ENCODE data around the gene KRTAP22-1. TPM values are rescaled to one million over a fixed set of nuclear protein-coding genes. Genes with fewer than 3 reads are reported as not detected.

KRTAP22-1 gene
- total RNA-seq, 4 donors from 2014 or later = not detected

- no peak for TF ChIP-seq CTCF (IDR thresholded peaks at IDR 0.05)
- DNase-seq (ENCODE audit: low spot score) = no peak
- ATAC-seq (ENCODE audit: low FRiP score) = no peak
Measured at GRCh38 chr21:30567617-30568016, 33.3 kb upstream of the KRTAP22-1 start.

- DNase-seq (ENCODE audit: low spot score) = no peak
- no peak for TF ChIP-seq CTCF (IDR thresholded peaks at IDR 0.05)
- no peak for ATAC-seq (ENCODE audit: low FRiP score)
Measured at GRCh38 chr21:30577766-30578165, 23.1 kb upstream of the KRTAP22-1 start.

GRCh38 chr21:30579346-30579745 is 21.5 kb upstream of the KRTAP22-1 start:
- no peak for DNase-seq (ENCODE audit: low spot score)
- no peak for ATAC-seq (ENCODE audit: low FRiP score)
- no peak for TF ChIP-seq CTCF (IDR thresholded peaks at IDR 0.05)

- no peak for TF ChIP-seq CTCF (IDR thresholded peaks at IDR 0.05)
- ATAC-seq (ENCODE audit: low FRiP score) (no peak), DNase-seq (ENCODE audit: low spot score) (no peak)
Measured at GRCh38 chr21:30580132-30580531, 20.8 kb upstream of the KRTAP22-1 start.

GRCh38 chr21:30582870-30583269 is 18.0 kb upstream of the KRTAP22-1 start:
- no peak for TF ChIP-seq CTCF (IDR thresholded peaks at IDR 0.05)
- ATAC-seq (ENCODE audit: low FRiP score) (no peak), DNase-seq (ENCODE audit: low spot score) (no peak)

- no peak for TF ChIP-seq CTCF (IDR thresholded peaks at IDR 0.05)
Measured at GRCh38 chr21:30590297-30590696, 10.6 kb upstream of the KRTAP22-1 start, which contains the start of gene KRTAP22-2. KRTAP22-2 (minus strand) TSS chr21:30590397.

GRCh38 chr21:30592140-30592539 is 8.7 kb upstream of the KRTAP22-1 start, which contains the start of gene KRTAP6-3:
KRTAP6-3 (plus strand) TSS chr21:30592440; CDS start chr21:30592446, 6 bp downstream.
- DNase-seq (ENCODE audit: low spot score) = no peak
- ATAC-seq (ENCODE audit: low FRiP score) = no peak
- no peak for TF ChIP-seq CTCF (IDR thresholded peaks at IDR 0.05)

More at GRCh38 chr21:30590297-30590696, 10.6 kb upstream of the KRTAP22-1 start, which contains the start of gene KRTAP22-2:
- no peak for DNase-seq (ENCODE audit: low spot score)
- ATAC-seq (ENCODE audit: low FRiP score) = no peak

Measured in omental fat pad (tissue), 4 donors.